ENCODE results near the gene BLCAP.

DNA sequence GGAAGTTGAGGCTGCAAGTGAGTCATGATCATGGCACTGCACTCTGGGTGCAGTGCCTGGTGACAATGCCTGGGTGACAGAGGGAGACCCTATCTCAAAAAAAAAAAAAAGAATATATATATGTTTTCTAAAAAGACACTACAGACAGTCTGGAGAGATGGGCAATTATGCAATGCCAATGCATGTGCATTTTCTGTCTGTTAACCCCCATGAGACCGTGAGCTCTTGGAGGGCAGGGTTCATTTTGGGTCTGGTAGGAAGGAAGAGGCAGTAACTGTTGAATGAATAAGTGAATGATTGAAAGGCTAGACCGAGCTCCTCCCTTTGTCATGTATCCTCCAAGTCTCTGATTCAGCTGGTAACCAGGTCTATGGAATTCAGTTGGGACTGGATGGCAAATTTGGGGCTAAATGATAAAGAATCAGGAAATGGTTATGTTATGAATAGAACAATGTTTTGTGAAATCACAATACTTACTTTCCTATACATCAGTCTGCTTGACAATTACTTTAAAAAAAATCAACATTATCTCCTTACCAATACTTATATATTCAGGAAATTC is 5.6 kb upstream of the BLCAP start:
- no peak for TF ChIP-seq POLR2A (IDR thresholded peaks at IDR 0.05)
- TF ChIP-seq, protein P1, sequence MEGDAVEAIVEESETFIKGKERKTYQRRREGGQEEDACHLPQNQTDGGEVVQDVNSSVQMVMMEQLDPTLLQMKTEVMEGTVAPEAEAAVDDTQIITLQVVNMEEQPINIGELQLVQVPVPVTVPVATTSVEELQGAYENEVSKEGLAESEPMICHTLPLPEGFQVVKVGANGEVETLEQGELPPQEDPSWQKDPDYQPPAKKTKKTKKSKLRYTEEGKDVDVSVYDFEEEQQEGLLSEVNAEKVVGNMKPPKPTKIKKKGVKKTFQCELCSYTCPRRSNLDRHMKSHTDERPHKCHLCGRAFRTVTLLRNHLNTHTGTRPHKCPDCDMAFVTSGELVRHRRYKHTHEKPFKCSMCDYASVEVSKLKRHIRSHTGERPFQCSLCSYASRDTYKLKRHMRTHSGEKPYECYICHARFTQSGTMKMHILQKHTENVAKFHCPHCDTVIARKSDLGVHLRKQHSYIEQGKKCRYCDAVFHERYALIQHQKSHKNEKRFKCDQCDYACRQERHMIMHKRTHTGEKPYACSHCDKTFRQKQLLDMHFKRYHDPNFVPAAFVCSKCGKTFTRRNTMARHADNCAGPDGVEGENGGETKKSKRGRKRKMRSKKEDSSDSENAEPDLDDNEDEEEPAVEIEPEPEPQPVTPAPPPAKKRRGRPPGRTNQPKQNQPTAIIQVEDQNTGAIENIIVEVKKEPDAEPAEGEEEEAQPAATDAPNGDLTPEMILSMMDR (IDR thresholded peaks at IDR 0.05) = no peak
